Nephron progenitor cell (in vitro differentiated cells): ENCODE data around the gene STRADB.
"Not testable (repeated sequence)": the region's sequence is repeated elsewhere in the genome, so short reads cannot be mapped to it uniquely, and the experiment has no call there.

Experiments
- DNase-seq: peaks from one replicate; pipeline ENCODE4 v3.0.0; 2021
- H3K27ac Mint-ChIP-seq: 2 replicates; pipeline ENCODE4 v1.8.0; 2021; ENCODE audit warnings: mild to moderate bottlenecking, moderate library complexity, mixed read lengths
- H3K27me3 Mint-ChIP-seq: 2 replicates; pipeline ENCODE4 v1.8.0; 2021; ENCODE audit warnings: mild to moderate bottlenecking, low read depth, mixed read lengths; ENCODE audit not compliant: poor library complexity
- H3K36me3 Mint-ChIP-seq: 2 replicates; pipeline ENCODE4 v1.8.0; 2021; ENCODE audit warnings: low read depth, mixed read lengths
- H3K4me1 Mint-ChIP-seq: 2 replicates; pipeline ENCODE4 v1.8.0; 2021; ENCODE audit warnings: mixed read lengths
- H3K4me3 Mint-ChIP-seq: 2 replicates; pipeline ENCODE4 v1.8.0; 2021; ENCODE audit warnings: mild to moderate bottlenecking, moderate library complexity, mixed read lengths
- H3K9me3 Mint-ChIP-seq: 2 replicates; pipeline ENCODE4 v1.8.0; 2021; ENCODE audit warnings: mild to moderate bottlenecking, moderate library complexity, mixed read lengths
- CTCF ChIP-seq: fragments of 200-600 bp; sonication (generic); IDR thresholded peaks from 2 replicates; pipeline ENCODE4 v1.5.0; 2021; ENCODE audit warnings: antibody characterized with exemption

STRADB gene

DNA sequence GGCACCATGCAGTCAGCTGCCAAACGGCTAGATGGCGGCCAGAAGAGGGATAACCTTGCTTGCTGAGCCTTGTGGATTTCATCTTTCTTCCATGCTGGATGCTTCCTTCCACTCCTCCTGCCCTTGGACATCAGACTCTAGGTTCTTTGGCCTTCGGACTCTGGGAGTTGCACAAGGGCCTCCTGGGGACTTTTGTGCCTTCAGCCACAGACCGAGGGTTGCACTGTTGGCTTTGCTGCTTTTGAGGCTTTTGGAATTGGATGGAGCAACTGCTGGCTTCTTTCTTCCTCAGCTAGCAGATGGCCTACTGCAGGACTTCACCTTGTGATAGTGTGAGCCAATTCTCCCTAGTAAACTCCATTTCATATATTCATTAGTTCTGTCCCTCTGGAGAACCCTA lies 31.0 kb downstream of the STRADB start:
- H3K36me3 Mint-ChIP-seq, result peaks cover 33% of the 10 kb centered on the region
- H3K4me1 Mint-ChIP-seq, result no peaks in the 10 kb centered on the region
- TF ChIP-seq CTCF, result no peak
- H3K27ac Mint-ChIP-seq, result no peak overlapping the region
- H3K27me3 Mint-ChIP-seq, result no peaks in the 10 kb centered on the region
- H3K4me3 Mint-ChIP-seq, result no peak overlapping the region
- peaks cover 3% of the 10 kb centered on the region for H3K9me3 Mint-ChIP-seq
- no peak for DNase-seq

- H3K4me3 Mint-ChIP-seq, result no peak overlapping the region
- H3K27ac Mint-ChIP-seq, result no peak overlapping the region
- H3K36me3 Mint-ChIP-seq, result peaks cover 25% of the 10 kb centered on the region
- no peaks in the 10 kb centered on the region for H3K27me3 Mint-ChIP-seq
- no peak for DNase-seq
- no peak for TF ChIP-seq CTCF
- no peaks in the 10 kb centered on the region for H3K4me1 Mint-ChIP-seq
- peaks cover 3% of the 10 kb centered on the region for H3K9me3 Mint-ChIP-seq
These were observed 31.8 kb downstream of the STRADB start for GRCh38 chr2:201483342-201483741.

- not testable (repeated sequence) for DNase-seq, H3K4me1 Mint-ChIP-seq, H3K4me3 Mint-ChIP-seq, H3K9me3 Mint-ChIP-seq, H3K27ac Mint-ChIP-seq, H3K27me3 Mint-ChIP-seq
- peaks cover 21% of the 10 kb centered on the region for H3K36me3 Mint-ChIP-seq
These were observed 32.2 kb downstream of the STRADB start for GRCh38 chr2:201483758-201484157.

DNA sequence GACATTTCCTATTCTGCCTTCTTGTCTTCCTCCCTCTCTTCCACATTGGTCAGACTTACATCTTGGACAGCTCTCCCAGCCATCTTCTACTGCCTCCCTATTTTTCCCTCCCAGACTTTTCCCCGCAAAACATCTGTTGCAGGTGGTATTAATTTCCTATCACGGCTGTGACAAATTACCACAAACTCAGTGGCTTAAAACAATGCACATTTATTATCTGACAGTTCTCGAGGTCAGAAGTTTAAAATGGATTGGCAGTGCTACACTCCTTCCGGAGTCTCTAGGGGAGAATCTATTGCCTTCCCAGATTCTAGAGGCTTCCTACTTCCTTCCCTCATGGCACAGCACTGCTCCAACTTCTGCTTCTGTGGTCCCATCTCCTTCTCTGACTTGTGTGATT lies 33.3 kb downstream of the STRADB start:
- Mint-ChIP-seq H3K4me1 (no peaks in the 10 kb centered on the region), H3K27ac (no peak overlapping the region), H3K4me3 (no peak overlapping the region), H3K36me3 (peaks cover 20% of the 10 kb centered on the region), H3K9me3 (peaks cover 3% of the 10 kb centered on the region), H3K27me3 (peaks cover 4% of the 10 kb centered on the region)
- no peak for DNase-seq
- no peak for TF ChIP-seq CTCF

DNA sequence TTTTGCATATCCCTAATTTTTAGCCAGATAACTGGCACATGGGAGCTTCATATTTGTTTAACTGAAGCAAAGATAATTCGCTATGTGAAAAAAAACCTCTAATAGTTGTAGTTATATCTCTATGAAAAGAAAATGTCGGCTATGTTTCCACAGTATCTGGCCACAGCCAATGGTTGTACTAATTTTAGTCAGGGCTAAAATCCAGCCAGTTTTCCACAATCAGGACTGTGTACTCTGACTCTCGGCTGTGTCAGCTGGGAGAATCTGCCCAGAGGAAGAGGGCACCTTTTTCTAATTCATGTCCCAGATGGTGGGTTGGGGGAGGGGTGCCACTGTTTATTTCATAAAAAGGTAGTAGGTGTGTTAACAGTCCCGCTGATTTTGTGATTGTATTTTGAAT lies 38.8 kb downstream of the STRADB start:
- Mint-ChIP-seq H3K27ac (no peak overlapping the region), H3K4me1 (no peaks in the 10 kb centered on the region), H3K27me3 (peaks cover 11% of the 10 kb centered on the region), H3K9me3 (no peaks in the 10 kb centered on the region), H3K4me3 (no peak overlapping the region), H3K36me3 (no peaks in the 10 kb centered on the region)
- no peak for TF ChIP-seq CTCF
- no peak for DNase-seq

DNA sequence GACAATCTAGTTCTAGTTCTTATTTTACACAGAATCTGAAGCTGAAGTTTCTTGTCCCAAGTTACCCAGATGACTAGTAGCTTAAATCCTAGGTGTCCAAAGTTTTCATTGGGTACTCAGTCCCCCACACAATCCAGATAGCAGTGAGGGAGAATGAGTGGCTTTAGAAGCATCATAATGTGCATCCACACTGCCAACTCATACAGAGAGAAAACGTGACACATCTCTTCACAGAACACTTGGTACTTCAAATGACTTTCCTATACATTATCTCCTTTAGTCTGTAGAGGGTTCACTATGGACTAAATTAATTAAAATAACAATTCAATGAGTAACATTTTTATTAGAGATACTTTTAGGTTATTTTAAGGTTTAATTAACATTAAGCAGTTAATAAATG lies 45.2 kb downstream of the STRADB start:
- Mint-ChIP-seq H3K4me3 (no peak overlapping the region), H3K9me3 (peaks cover 9% of the 10 kb centered on the region), H3K27ac (no peak overlapping the region), H3K27me3 (peaks cover 6% of the 10 kb centered on the region), H3K36me3 (no peaks in the 10 kb centered on the region), H3K4me1 (no peaks in the 10 kb centered on the region)
- no peak for DNase-seq
- TF ChIP-seq CTCF, result no peak
